ENCODE data around the gene PVR.

PVR gene

GRCh38 chr19:44609219-44609618 lies 34.5 kb upstream of the PVR start:
- no peak for ATAC-seq
- TF ChIP-seq GLIS3 (CRISPR knock-in tag; IDR thresholded peaks at IDR 0.05) (no peak), TSHZ2 (CRISPR knock-in tag; IDR thresholded peaks at IDR 0.05) (no peak), OSR1 (CRISPR knock-in tag; IDR thresholded peaks at IDR 0.05) (no peak), CSDC2 (CRISPR knock-in tag; IDR thresholded peaks at IDR 0.05) (no peak), ZNF565 (CRISPR knock-in tag; conservative IDR thresholded peaks at IDR 0.05; ENCODE audit: low read depth) (no peak), TCF4 (CRISPR knock-in tag; IDR thresholded peaks at IDR 0.05; ENCODE audit: borderline replicate concordance) (no peak), BACH2 (CRISPR knock-in tag; IDR thresholded peaks at IDR 0.05; ENCODE audit: borderline replicate concordance) (no peak), ESRRG (CRISPR knock-in tag; IDR thresholded peaks at IDR 0.05) (no peak), ARNTL (CRISPR knock-in tag; IDR thresholded peaks at IDR 0.05; ENCODE audit: borderline replicate concordance, low read depth) (no peak), ZFP30 (CRISPR knock-in tag; IDR thresholded peaks at IDR 0.05) (no peak), ZNF8 (CRISPR knock-in tag; IDR thresholded peaks at IDR 0.05) (no peak)

GRCh38 chr19:44610497-44610896 lies 33.2 kb upstream of the PVR start:
- peak; percentile 62 for ATAC-seq

- no peak for ATAC-seq
- TF ChIP-seq ZNF70 (CRISPR knock-in tag; IDR thresholded peaks at IDR 0.05) (no peak), PATZ1 (CRISPR knock-in tag; IDR thresholded peaks at IDR 0.05; ENCODE audit: borderline replicate concordance) (no peak), ARNTL (CRISPR knock-in tag; IDR thresholded peaks at IDR 0.05; ENCODE audit: borderline replicate concordance, low read depth) (no peak), ZNF565 (CRISPR knock-in tag; conservative IDR thresholded peaks at IDR 0.05; ENCODE audit: low read depth) (no peak), TOX (CRISPR knock-in tag; IDR thresholded peaks at IDR 0.05; ENCODE audit: borderline replicate concordance) (no peak), ZFP30 (CRISPR knock-in tag; IDR thresholded peaks at IDR 0.05) (no peak), TCF4 (CRISPR knock-in tag; IDR thresholded peaks at IDR 0.05; ENCODE audit: borderline replicate concordance) (no peak), POU6F1 (CRISPR knock-in tag; IDR thresholded peaks at IDR 0.05; ENCODE audit: borderline replicate concordance, low read depth) (no peak), CSDC2 (CRISPR knock-in tag; IDR thresholded peaks at IDR 0.05) (no peak), RARB (CRISPR knock-in tag; IDR thresholded peaks at IDR 0.05) (no peak), GLIS3 (CRISPR knock-in tag; IDR thresholded peaks at IDR 0.05) (no peak), ZFP3 (CRISPR knock-in tag; IDR thresholded peaks at IDR 0.05) (no peak), ISL1 (CRISPR knock-in tag; IDR thresholded peaks at IDR 0.05) (no peak), BACH2 (CRISPR knock-in tag; IDR thresholded peaks at IDR 0.05; ENCODE audit: borderline replicate concordance) (no peak), CSRNP3 (CRISPR knock-in tag; IDR thresholded peaks at IDR 0.05) (no peak)
Observed at GRCh38 chr19:44611812-44612295, 31.9 kb upstream of the PVR start.

GRCh38 chr19:44613295-44614178 lies 30.2 kb upstream of the PVR start, which contains the start of gene IGSF23:
Gene IGSF23, plus strand, starts transcription at chr19:44613563. Its CDS starts 83 bp downstream, at chr19:44613646.
- no peak for ATAC-seq
- no peak for TF ChIP-seq TOX (CRISPR knock-in tag; IDR thresholded peaks at IDR 0.05; ENCODE audit: borderline replicate concordance)
- TF ChIP-seq POU6F1 (CRISPR knock-in tag; IDR thresholded peaks at IDR 0.05; ENCODE audit: borderline replicate concordance, low read depth): no peak
- no peak for TF ChIP-seq BACH2 (CRISPR knock-in tag; IDR thresholded peaks at IDR 0.05; ENCODE audit: borderline replicate concordance)
- TF ChIP-seq CREB5 (CRISPR knock-in tag; IDR thresholded peaks at IDR 0.05; ENCODE audit: low read depth): no peak

All from SK-N-SH treated with all-trans-retinoic acid at 6 μM for 48 hours (cell line).